HTR-8/SVneo (cell line): ENCODE results near the gene SRSF8.

Experiments used
- DNase-seq: peaks from one replicate; pipeline ENCODE4 v3.0.0; 2011; ENCODE audit warnings: low spot score, mixed read lengths; ENCODE audit not compliant: insufficient read length
- FAIRE-seq: peaks from 2 replicates; lab custom pipeline; 2011; peaks lifted over from hg19 to GRCh38; lab: Jason Lieb, UNC

The SRSF8 gene

DNA sequence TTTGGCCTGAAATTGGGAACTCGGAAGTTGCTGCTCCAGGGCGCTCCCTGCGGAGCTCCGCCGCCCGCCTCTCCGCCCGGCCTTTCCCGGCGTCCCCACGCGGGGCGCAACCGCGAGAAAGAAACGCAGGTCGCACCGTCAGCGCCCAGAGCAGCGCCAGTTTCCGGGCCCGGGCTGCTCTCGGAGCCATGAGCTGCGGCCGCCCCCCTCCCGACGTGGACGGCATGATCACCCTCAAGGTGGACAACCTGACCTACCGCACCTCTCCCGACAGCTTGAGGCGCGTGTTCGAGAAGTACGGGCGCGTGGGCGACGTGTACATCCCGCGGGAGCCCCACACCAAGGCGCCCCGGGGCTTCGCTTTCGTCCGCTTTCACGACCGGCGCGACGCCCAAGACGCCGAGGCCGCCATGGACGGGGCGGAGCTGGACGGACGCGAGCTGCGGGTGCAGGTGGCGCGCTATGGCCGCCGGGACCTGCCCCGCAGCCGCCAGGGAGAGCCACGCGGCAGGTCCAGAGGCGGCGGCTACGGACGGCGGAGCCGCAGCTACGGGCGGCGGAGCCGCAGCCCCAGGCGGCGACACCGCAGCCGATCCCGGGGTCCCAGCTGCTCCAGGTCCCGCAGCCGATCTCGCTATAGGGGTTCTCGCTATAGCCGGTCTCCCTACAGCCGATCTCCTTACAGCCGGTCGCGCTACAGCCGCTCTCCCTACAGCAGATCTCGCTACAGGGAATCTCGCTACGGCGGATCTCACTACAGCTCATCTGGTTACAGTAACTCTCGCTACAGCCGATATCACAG is 521 bp downstream of the SRSF8 start:
- DNase-seq (peak; percentile 30), FAIRE-seq (no peak)

DNA sequence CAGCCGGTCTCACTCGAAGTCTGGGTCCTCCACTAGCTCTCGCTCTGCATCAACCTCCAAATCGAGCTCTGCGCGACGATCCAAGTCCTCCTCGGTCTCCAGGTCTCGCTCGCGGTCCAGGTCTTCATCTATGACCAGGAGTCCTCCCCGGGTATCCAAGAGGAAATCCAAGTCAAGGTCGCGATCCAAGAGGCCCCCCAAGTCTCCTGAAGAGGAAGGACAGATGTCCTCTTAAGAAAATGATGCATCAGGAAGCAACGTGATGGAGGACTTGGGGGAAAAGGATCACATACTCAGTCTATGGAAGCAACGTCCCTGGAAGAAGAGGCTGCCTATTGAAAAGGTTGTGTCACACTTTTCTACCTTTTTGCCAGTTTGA is 1.1 kb downstream of the SRSF8 start:
- DNase-seq = no peak
- no peak for FAIRE-seq

- DNase-seq (peak; percentile 71), FAIRE-seq (peak; percentile 16)
These were observed 1.8 kb downstream of the SRSF8 start for GRCh38 chr11:95068549-95068948.

DNA sequence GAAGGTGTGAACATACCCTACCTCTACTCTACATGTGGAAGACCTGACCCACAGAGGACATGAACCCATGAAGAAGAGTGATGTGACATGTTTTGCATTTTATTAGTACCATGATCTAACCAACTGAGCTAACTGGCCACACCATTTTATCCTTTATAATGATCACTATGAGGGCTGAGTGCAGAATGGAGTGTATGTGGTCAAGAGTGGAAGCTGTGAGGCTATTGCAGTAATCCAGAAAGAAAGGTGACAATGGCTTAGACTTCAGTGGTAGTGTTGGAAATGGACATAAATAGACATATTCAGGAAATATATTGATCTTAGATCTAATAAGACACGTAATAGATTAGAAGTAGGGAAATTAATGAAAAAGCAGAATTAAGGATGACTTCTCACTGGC is 3.8 kb downstream of the SRSF8 start:
- no peak for FAIRE-seq
- no peak for DNase-seq

DNA sequence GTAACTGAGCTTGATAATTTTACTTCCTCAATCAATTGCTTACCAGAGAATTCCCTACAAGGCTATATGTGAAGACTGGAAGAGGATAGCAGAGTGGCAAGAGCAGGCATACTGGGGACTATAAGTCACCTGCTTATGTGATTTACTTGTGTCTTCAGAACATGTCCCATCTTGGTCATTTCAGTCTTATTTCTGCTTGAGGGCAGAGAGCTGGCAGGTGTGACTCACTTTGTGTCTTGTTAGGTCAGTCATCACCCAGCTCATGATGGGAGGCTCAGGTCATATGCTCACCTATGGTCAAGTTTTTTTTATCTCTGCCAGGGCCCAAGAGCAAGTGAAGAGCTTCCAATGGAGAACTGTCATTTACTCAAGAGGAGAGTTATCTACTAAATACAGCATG is 6.2 kb downstream of the SRSF8 start:
- no peak for FAIRE-seq
- no peak for DNase-seq

DNA sequence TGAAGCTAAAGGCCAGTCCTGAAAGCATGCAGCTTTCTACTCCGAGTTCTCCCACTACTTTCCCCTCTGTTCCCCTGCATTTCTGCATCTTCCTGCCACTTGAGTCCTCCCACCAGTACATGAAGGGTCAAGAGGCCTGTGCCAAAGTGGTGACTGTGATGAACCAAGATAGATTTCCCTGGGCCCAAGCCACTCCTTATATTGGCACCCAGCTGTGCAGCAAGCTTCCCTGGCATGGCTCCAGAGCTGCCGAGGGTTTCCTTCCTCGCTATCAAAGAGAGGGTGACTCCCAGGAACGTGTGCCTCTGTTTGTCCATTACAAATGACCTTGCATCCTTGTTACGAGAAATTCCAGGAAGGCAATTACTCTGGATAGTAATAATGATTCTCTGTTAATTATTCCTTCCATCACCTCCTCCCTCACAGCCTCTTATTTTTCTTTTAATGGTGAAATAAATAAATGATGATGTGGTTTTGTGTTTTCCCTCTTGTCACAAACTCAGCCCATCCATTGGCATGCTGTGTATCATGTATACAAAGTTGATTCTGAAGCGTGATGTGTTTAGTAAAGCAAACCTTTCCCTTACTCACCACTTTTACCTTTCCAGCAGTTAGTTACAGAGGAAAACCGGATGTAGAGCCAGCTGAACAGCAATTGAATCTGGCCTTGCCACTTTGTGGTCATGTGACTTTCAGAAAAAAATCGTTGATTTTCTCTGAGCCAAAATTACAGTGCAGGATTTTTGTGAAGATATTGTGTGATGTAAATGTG is 8.3 kb downstream of the SRSF8 start:
- DNase-seq (no peak), FAIRE-seq (no peak)

- FAIRE-seq = no peak
- DNase-seq = no peak
These were observed 9.7 kb downstream of the SRSF8 start for GRCh38 chr11:95076416-95076815.

GRCh38 chr11:95076981-95077380 is 10.3 kb downstream of the SRSF8 start:
- FAIRE-seq (no peak), DNase-seq (no peak)

GRCh38 chr11:95078526-95078925 is 11.8 kb downstream of the SRSF8 start:
- DNase-seq = no peak
- no peak for FAIRE-seq

GRCh38 chr11:95081010-95081409 is 14.3 kb downstream of the SRSF8 start:
- FAIRE-seq (no peak), DNase-seq (no peak)

DNA sequence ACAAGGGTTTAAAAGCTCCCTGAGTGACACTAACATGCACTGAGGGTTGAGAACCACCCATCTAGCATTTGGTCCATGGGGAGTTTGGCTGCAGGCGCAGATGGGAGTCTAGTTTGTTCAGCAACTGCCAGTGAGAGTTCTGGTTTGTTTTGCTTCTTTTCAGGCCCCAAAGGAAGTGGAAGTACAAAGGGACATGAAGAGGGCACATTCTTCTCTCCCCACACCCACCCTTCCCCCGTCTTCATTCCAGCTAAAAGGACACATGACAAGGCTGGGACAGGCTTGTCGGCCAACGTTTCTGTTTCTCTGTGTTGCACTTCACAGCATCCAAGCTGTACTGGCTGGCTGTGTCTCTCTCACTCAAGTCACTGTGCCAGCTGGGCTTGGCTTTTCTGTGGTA is 14.7 kb downstream of the SRSF8 start:
- DNase-seq (no peak), FAIRE-seq (no peak)

DNA sequence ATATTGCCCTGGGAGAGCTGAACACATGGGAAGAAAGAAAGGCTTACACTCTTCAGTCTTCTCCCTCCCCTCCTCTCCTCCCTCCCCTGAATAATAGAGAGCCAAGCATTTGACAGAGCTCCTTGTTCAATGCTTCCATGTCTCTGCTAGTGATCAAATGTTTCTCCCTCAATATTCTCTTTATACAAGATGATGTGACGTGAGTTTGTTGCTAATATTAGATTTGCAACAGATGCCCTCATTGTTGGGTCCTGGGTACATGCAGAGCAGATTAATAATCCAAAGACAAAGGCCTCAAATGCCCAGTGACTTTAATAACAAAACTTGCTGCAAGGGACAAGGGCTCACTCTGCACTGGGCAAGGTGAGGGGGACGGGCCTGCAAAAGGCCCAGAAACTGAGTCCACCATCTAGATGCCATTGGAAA is 15.9 kb downstream of the SRSF8 start:
- no peak for FAIRE-seq
- no peak for DNase-seq

GRCh38 chr11:95084509-95084908 is 17.8 kb downstream of the SRSF8 start:
- DNase-seq (no peak), FAIRE-seq (no peak)

- DNase-seq (no peak), FAIRE-seq (no peak)
These were observed 18.5 kb downstream of the SRSF8 start for GRCh38 chr11:95085117-95085816.

DNA sequence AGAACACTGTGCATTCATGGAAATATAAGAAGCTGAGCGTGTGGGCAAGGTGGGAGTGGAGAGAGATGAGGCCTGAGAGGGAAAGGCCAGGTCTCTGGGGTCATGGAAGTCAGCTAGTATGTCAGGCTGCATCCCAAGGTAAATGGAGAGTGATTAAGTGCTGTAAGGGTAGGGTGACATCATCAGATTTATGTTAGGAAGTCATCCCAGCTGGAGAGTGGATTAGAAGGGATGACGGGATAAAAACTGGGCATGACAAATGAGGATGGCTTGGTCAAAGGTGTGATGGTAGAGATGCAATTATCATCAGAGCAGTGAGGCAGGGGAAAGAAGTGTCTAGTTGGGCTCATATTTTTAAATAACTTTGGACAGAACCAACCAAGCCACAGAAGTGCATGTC is 19.4 kb downstream of the SRSF8 start:
- FAIRE-seq (no peak), DNase-seq (no peak)

DNA sequence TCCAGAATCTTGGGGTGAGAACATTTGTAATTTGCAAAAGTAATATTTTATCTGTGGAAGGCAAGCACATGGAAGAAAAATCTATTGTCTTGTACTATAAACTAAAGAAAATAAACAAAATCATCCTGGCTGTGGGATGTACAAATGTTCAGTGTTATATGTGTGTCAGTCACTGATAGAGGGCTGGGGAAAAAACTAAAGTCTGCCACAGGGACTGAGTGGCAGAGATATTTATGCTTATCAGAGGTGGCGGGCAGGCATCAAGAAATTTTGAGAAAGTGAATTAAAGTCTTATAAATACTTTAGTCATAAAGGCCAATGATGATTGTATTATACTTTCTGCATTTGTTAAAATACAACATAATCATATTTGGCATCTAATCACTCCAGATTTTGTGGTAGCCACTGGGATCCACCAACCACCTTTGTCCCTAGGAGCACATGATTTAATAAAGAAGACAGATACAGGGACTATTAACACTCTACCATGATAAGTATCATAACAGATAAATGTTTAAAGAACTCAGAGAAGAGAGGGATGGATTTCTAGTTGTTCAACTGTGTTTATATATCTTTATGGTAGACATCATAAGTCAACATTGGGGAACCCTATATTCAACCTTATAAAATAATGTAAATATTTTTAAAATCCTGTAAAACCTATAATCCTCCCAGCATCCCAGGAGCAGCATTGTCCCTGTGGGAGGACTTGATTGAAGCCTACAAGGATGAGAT is 20.3 kb downstream of the SRSF8 start:
- no peak for FAIRE-seq

GRCh38 chr11:95088946-95089619 is 22.4 kb downstream of the SRSF8 start:
- DNase-seq (no peak), FAIRE-seq (no peak)

More for the DNA sequence above, 20.3 kb downstream of the SRSF8 start:
- no peak for DNase-seq

DNA sequence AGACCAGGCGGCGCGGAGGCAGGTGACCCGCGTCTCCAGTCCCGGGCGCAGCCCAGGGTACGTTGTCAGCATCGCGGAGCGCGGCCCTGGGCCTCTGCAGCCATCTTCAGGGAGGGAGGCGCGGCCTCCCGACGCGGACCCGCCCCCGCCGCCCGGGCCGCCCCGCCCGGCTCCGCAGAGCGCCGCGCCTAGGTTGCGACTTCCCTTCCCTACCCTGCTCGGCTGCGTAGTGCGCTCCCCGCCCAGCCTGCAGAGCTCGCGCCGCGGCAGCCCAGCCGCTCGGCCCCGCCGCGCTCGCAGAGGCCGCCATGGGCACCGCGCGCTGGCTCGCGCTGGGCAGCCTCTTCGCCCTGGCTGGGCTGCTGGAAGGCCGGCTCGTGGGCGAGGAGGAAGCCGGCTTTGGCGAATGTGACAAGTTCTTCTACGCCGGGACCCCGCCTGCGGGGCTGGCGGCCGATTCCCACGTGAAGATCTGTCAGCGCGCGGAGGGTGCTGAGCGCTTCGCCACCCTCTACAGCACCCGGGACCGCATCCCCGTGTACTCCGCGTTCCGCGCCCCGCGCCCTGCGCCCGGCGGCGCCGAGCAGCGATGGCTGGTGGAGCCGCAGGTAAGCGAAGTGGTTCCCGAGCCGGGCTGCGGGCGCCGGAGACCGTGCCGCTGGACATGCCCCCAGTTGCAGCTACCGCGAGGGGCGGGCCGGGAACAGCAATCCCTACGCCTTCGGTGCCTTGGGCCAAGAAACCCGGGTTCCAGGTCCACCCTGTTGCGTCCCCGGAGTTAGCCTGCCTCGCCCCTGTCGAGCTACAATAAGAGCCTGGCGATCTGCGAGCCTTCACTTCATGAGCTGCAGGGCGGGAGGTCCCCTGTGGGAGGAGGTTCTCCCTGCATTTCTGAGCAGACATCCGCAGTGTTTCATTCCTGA is 23.2 kb downstream of the SRSF8 start, which contains the start of gene ENDOD1:
Gene ENDOD1 (plus strand): TSS at position 227 of the 923 bp plus-strand sequence. CDS start 82 bp downstream, at position 309.
- DNase-seq = peak; percentile 59
- peak; percentile 73 for FAIRE-seq
